Heart left ventricle (tissue), 13 donors: ENCODE results near the gene ADRA1B.

Experiments
- POLR2A ChIP-seq, 2 donors: fragments of 450-650 bp; IDR thresholded peaks; one replicate each; pipeline ENCODE4 v1.6.1; 2017; ENCODE audit warnings: antibody characterized with exemption in 2 of 2, mild to moderate bottlenecking in 2 of 2, moderate library complexity in 2 of 2
- TF ChIP-seq, protein P1 (sequence below), 12 donors: fragments of 200-600 bp; sonication (generic) in 4 of 12; IDR thresholded peaks; one replicate each; pipeline versions ENCODE4 v1.5.0 to v1.8.0; 2018 to 2022; ENCODE audit warnings: antibody characterized with exemption in 12 of 12, mild to moderate bottlenecking in 5 of 12
- donor health status: ischemic (EF 13 %, LVEDD 7.1; RV severe dilation, severe dysfunction).
- donor health status: DM: no; HTN: yes; CAD: no.
- donor health status: DM: no; HTN: no; CAD: no.
- donor health status: ischemic (EF 25% LVEDD 6.9; RV normal size, moderate dysfunction).
- donor health status: ischemic (EF 25% LVEDD 5.7; RV mildly dilated, moderate dysfunction).
- donor health status: ischemic (EF 35%, LVEDD 5.7; RV mildly dilated, moderate dysfunction).
- donor health status: nonischemic (EF 11% LVEDD 7.7; RV severe dilation, severe dysfunction).
- donor health status: DM: yes; HTN: yes; CAD: no.
- donor health status: PGD.
- donor health status: ischemic (EF 29% LVEDD 5.4; RV normal size, mild dysfunction).
- donor health status: nonischemic (EF 23%, LVEDD 6.1; RV moderate dilation, normal function).

DNA sequence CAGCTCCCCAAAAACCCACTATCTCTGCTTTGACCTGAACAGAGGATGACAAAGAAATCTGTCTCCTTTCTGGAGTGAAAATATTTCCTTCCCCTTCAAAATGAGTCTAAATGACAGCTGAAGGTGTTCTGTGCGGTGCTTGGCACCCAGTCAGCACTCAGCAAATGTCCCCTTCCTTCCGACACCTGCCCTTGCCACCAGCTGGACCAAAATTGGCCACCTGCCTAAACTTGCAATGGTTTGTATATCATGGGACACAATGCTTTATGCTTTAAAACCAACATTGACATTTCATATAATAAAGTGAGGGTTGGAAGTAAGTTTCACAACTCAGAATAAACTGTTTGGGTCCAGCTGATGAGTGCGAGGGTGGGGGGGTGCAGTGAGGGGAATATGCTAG lies 85.2 kb downstream of the ADRA1B start:
- TF ChIP-seq POLR2A (IDR thresholded peaks at IDR 0.05): no peak
- TF ChIP-seq, protein P1, sequence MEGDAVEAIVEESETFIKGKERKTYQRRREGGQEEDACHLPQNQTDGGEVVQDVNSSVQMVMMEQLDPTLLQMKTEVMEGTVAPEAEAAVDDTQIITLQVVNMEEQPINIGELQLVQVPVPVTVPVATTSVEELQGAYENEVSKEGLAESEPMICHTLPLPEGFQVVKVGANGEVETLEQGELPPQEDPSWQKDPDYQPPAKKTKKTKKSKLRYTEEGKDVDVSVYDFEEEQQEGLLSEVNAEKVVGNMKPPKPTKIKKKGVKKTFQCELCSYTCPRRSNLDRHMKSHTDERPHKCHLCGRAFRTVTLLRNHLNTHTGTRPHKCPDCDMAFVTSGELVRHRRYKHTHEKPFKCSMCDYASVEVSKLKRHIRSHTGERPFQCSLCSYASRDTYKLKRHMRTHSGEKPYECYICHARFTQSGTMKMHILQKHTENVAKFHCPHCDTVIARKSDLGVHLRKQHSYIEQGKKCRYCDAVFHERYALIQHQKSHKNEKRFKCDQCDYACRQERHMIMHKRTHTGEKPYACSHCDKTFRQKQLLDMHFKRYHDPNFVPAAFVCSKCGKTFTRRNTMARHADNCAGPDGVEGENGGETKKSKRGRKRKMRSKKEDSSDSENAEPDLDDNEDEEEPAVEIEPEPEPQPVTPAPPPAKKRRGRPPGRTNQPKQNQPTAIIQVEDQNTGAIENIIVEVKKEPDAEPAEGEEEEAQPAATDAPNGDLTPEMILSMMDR (IDR thresholded peaks at IDR 0.05): no peak
